Smooth muscle cell (in vitro differentiated cells): ENCODE measurements around the gene LRRC25. TPM values are rescaled to one million over a fixed set of nuclear protein-coding genes. Genes with fewer than 3 reads are reported as not detected.

ENCODE experiments used
- DNase-seq: peaks from one replicate; lab custom pipeline; 2025; ENCODE audit not compliant: unreplicated experiment; lab: John Stamatoyannopoulos, UW
- H2AFZ ChIP-seq: fragments of 200-600 bp; sonication (generic); 2 replicates; pipeline ENCODE4 v1.6.0; 2016; ENCODE audit warnings: antibody characterized with exemption, low read depth, mild to moderate bottlenecking
- H3F3A ChIP-seq: fragments of 200-600 bp; sonication (generic); 2 replicates; pipeline ENCODE4 v1.6.0; 2017; ENCODE audit warnings: antibody characterized with exemption, low read depth
- H3K27ac ChIP-seq: fragments of 200-600 bp; sonication (generic); 2 replicates; pipeline ENCODE4 v1.5.1; 2016; ENCODE audit warnings: low read depth, mild to moderate bottlenecking
- H3K27me3 ChIP-seq: fragments of 200-600 bp; sonication (generic); 2 replicates; pipeline ENCODE4 v1.6.1; 2016; ENCODE audit warnings: low read depth, mild to moderate bottlenecking
- H3K36me3 ChIP-seq: fragments of 200-600 bp; sonication (generic); 2 replicates; pipeline ENCODE4 v1.5.1; 2016; ENCODE audit warnings: low read depth
- H3K4me1 ChIP-seq: fragments of 200-600 bp; sonication (generic); 2 replicates; pipeline ENCODE4 v1.5.1; 2016; ENCODE audit warnings: low read depth
- H3K4me2 ChIP-seq: fragments of 200-600 bp; sonication (generic); 2 replicates; pipeline ENCODE4 v1.6.0; 2016; ENCODE audit warnings: mild to moderate bottlenecking
- H3K4me3 ChIP-seq: fragments of 200-600 bp; sonication (generic); 2 replicates; pipeline ENCODE4 v1.5.1; 2016; ENCODE audit warnings: mild to moderate bottlenecking
- H3K79me2 ChIP-seq: fragments of 200-600 bp; sonication (generic); 2 replicates; pipeline ENCODE4 v1.6.0; 2016; ENCODE audit warnings: low read depth, mild to moderate bottlenecking
- H3K9ac ChIP-seq: fragments of 200-600 bp; sonication (generic); 2 replicates; pipeline ENCODE4 v1.6.0; 2016; ENCODE audit warnings: low read depth
- H3K9me3 ChIP-seq: fragments of 200-600 bp; sonication (generic); replicated peaks from 2 replicates; pipeline ENCODE4 v1.5.1; 2016; ENCODE audit warnings: low read depth
- H4K20me1 ChIP-seq: fragments of 200-600 bp; sonication (generic); 2 replicates; pipeline ENCODE4 v1.6.0; 2016; ENCODE audit warnings: low read depth
- WGBS: methylation state at CpG from one replicate; pipeline ENCODE4 v1.1.7; 2016; ENCODE audit warnings: low lambda C conversion rate; 5-methylcytosine and 5-hydroxymethylcytosine counted together
- polyA plus RNA-seq: library from polyadenylated mRNA; unstranded; fragments of >200 nt; fragmentation: Nextera tagmentation; extraction: Ambion mirVana; gene quantifications from 2 replicates; pipeline ENCODE4 v1.2.1, GENCODE V29; 2016
- total RNA-seq: library from RNA; depleted of rRNA; stranded (reverse); fragments of >200 nt; gene quantifications from 2 replicates; pipeline ENCODE4 v1.2.3, GENCODE V29; 2014
- TF ChIP-seq, protein P1 (sequence below): fragments of 200-600 bp; sonication (generic); IDR thresholded peaks from 2 replicates; pipeline ENCODE4 v1.5.1; 2017; ENCODE audit warnings: borderline replicate concordance, mild to moderate bottlenecking, antibody characterized with exemption; ENCODE audit not compliant: insufficient read depth, poor library complexity, severe bottlenecking

The LRRC25 gene
- total and polyA plus RNA-seq, 2 experiments from 2014 or later: 0.34 TPM; not detected in 1

DNA sequence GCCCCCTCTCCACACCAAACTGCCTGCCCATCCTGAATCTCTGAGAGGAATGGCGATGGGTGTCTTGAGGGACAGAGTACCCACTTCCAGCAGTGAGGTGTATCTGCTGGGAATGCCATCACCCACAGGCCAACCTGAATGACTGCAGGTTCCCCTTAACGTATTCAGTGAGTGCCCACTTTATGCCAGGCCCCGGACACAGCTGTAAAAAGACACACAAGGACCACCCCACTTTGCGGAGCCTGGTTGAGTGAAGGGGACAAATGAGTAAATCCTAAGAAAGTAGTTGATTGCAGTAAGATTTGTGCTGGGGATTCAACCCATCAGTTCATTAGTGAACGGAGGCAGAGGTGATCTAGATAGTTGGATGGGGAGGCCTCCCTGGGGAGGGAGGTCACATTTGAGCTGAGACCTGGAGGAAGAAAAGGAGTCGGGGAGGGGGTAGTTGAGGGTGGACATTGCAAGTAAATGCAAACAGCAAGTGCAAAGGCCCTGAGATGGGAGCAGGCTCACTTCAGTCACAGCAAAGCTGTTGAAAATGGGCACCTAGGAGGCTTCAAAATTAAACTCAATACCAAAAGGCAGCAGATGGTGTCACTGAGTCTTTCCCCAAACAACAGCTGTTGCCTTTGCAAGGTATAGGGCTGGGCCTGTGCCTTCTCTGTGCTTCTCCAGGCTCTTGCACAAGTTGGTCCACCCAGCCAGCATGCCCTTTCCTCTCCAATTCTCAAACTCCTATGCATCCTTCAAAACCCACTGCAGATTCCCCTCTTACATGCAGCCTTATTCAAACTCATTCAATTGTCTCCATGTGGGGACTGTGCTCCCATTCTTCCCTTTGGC lies 7.1 kb downstream of the LRRC25 start:
- H3K4me3 ChIP-seq: no peak overlapping the region

DNA sequence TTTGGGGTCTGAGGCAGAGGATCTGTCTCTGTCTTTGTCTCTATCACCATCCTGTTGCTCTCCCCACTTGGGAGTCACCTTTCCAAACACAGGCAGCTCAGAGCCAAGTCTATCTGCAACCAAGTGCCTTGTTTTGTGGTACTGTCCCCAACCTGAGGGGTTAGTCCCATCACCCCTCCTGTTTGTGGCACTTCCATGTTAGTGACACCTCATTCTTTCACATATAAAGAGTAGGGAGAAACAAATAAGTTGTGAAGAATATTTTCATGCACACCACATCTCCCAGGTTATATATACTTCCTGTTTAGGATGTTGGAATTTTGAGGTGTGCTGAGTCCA lies 7.7 kb downstream of the LRRC25 start:
- peaks cover 2% of the 10 kb centered on the region for H3K79me2 ChIP-seq
- DNase-seq: no peak
- no peaks in the 10 kb centered on the region for H3K9me3 ChIP-seq
- no peaks in the 10 kb centered on the region for H3K27me3 ChIP-seq
- H3F3A ChIP-seq: peaks cover 15% of the 10 kb centered on the region
- H3K36me3 ChIP-seq: no peaks in the 10 kb centered on the region
- H3K4me1 ChIP-seq: peaks cover 3% of the 10 kb centered on the region
- H4K20me1 ChIP-seq: no peaks in the 10 kb centered on the region
- TF ChIP-seq, protein P1, sequence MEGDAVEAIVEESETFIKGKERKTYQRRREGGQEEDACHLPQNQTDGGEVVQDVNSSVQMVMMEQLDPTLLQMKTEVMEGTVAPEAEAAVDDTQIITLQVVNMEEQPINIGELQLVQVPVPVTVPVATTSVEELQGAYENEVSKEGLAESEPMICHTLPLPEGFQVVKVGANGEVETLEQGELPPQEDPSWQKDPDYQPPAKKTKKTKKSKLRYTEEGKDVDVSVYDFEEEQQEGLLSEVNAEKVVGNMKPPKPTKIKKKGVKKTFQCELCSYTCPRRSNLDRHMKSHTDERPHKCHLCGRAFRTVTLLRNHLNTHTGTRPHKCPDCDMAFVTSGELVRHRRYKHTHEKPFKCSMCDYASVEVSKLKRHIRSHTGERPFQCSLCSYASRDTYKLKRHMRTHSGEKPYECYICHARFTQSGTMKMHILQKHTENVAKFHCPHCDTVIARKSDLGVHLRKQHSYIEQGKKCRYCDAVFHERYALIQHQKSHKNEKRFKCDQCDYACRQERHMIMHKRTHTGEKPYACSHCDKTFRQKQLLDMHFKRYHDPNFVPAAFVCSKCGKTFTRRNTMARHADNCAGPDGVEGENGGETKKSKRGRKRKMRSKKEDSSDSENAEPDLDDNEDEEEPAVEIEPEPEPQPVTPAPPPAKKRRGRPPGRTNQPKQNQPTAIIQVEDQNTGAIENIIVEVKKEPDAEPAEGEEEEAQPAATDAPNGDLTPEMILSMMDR: no peak
- H3K27ac ChIP-seq: no peak overlapping the region
- H3K9ac ChIP-seq: no peak overlapping the region
- H2AFZ ChIP-seq: no peak overlapping the region
- no peak overlapping the region for H3K4me3 ChIP-seq
- H3K4me2 ChIP-seq: no peak overlapping the region

More for the DNA sequence above, 7.1 kb downstream of the LRRC25 start:
- no peaks in the 10 kb centered on the region for H3K27me3 ChIP-seq
- TF ChIP-seq, protein P1: no peak
- peaks cover 3% of the 10 kb centered on the region for H3K4me1 ChIP-seq
- no peaks in the 10 kb centered on the region for H3K9me3 ChIP-seq
- DNase-seq: no peak
- H3K27ac ChIP-seq: no peak overlapping the region
- H3K4me2 ChIP-seq: no peak overlapping the region
- 89% methylated on average over 6 of the region's 6 CpGs for WGBS
- no peak overlapping the region for H2AFZ ChIP-seq
- no peaks in the 10 kb centered on the region for H4K20me1 ChIP-seq
- H3K9ac ChIP-seq: no peak overlapping the region
- H3K79me2 ChIP-seq: peaks cover 2% of the 10 kb centered on the region
- H3K36me3 ChIP-seq: no peaks in the 10 kb centered on the region
- H3F3A ChIP-seq: peaks cover 9% of the 10 kb centered on the region

DNA sequence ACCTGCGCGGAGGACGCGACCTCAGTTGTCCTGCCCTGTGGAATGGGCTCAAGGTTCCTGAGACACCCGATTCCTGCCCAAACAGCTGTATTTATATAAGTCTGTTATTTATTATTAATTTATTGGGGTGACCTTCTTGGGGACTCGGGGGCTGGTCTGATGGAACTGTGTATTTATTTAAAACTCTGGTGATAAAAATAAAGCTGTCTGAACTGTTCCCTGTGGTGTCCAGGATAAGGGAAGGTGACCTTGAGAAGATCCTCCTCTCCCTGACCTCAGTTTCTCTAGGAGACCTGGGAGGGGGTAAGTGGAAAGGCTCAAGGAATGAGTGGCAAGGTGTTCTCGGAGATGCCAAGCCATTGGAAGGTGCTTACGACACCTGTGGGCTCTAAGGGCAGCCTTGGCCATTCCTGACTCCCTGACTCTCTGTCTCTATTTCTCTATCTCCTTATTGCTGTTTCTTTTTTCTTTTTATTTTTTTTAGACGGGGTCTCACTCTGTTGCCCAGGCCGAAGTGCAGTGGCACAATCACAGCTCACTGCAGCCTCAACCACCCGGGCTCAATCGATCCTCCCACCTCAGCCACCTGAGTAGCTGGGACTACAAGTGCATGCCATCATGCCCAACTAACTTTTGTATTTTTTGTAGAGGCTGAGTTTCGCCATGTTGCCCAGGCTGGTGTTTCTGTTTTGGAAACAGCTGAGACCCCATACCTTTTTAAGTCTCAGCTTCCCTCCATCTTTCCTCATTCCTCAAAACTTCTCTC lies 8.3 kb downstream of the LRRC25 start:
- WGBS: 92% methylated on average over 13 of the region's 13 CpGs

More for the DNA sequence above, 8.3 kb downstream of the LRRC25 start:
- no peak overlapping the region for H3K4me3 ChIP-seq
- no peaks in the 10 kb centered on the region for H3K36me3 ChIP-seq
- H2AFZ ChIP-seq: no peak overlapping the region
- peaks cover 15% of the 10 kb centered on the region for H3F3A ChIP-seq
- DNase-seq: no peak
- no peak overlapping the region for H3K27ac ChIP-seq
- no peaks in the 10 kb centered on the region for H3K27me3 ChIP-seq
- no peaks in the 10 kb centered on the region for H3K9me3 ChIP-seq
- peaks cover 2% of the 10 kb centered on the region for H3K79me2 ChIP-seq
- no peak overlapping the region for H3K4me2 ChIP-seq
- TF ChIP-seq, protein P1: no peak
- H4K20me1 ChIP-seq: no peaks in the 10 kb centered on the region
- H3K4me1 ChIP-seq: peaks cover 3% of the 10 kb centered on the region
- H3K9ac ChIP-seq: no peak overlapping the region
